Suppressor macrophage (primary cell): ENCODE results near the gene CXorf66.
"Not testable (repeated sequence)": the region's sequence is repeated elsewhere in the genome, so short reads cannot be mapped to it uniquely, and the experiment has no call there.

Experiments used
- DNase-seq, 4 experiments: peaks; one replicate each; pipeline ENCODE4 v3.0.0-alpha.2; 2020 to 2022
- total RNA-seq, 17 experiments: gene quantifications; one replicate each; lab custom pipeline; 2026; ENCODE audit warnings: mixed read lengths in 6 of 17, inconsistent platforms in 3 of 17; lab: John Stamatoyannopoulos, UW

CXorf66 gene
- total RNA-seq, result 0 to 0.22 (median 0) reads per million in 17 experiments

GRCh38 chrX:139965421-139965820, at the start of gene CXorf66:
Gene CXorf66 (minus strand): TSS chrX:139965521. CDS start chrX:139965496, 25 bp downstream.
- no peak for DNase-seq

DNA sequence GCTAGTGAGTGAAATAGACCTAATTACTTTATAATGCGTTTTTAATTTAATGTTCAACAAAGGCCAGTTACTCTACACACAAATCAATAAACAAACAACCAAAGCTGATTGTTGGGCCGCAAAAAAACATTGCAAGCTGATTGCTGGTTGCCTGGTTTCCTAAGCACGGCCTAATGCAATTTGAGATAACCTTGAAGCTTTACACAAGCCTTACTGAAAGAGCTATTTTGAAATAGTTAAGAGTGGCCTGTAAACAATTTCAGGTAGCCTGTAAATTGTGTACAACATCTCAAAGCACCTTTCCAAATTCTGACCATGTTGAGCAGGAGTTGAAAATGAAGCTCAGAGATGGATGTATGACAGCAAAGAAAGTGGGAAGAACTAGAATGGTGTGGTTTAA, 17.5 kb upstream of the CXorf66 start:
- DNase-seq, result no peak

- DNase-seq, result no peak
Observed at GRCh38 chrX:139974471-139974870, 9.2 kb upstream of the CXorf66 start.

DNA sequence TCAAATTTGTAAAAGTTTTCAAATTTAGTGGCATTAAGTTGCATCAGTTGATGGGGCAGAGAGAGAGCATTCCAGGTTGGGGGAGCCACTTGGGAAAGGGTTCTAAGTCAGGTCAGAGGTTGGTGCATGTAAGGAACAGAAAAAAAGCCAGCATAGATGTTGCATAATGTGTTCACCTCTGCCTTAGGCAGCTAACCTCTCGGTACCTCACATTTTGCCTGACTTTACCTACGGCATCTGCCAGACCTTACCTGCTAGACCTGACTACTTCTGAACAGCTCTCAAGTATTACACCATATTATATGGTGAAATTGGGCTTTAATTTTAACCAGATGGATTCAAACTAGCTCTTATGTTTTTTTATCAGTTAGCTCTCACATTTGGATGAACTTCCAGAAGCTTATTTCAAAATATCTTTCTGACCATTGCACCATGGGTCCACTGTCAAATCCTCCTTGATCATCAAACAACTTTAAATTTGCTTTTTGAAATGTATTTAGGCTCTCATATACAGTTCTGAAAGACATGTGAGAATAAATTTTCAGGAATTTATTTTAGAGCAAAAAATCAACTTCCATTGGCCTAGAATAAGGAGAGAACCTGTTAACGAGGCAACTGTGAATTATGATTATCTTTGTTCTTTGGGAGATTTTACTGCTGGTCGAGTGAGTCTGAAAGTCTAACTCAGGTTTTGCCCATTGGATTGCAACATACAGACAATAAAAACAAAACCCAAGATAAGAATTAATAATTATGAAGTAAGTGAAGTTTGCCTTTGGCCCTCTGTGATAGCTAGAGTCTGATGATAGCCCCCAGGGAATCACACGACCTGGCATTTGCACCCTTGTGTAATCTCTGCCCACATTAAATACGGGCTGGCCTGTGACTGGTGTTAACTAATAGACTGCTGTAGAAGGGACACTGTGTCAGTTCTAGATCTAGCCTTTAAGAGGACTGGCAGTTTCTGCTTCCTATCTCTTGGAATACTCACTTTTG, 7.6 kb upstream of the CXorf66 start:
- peak in 1 of 4 experiments; percentile 2 for DNase-seq

DNA sequence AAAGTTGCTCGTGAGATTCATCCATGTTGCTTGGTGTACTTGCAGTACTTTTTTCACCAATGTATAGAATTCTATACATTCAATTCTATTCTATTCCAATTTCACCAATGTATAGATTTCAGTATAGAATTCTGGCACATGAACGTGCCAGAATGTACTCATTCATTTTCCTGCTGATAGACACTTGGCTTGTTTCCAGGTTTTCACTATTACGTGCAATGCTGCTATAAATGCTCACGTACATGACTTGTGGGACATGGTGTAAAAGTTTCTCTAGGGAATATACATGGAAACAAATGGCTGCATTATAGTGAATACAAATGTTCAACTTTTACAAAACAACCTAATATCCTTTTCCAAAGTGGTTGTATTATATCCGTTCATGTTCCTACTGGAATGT, 6.8 kb upstream of the CXorf66 start:
- no peak for DNase-seq

DNA sequence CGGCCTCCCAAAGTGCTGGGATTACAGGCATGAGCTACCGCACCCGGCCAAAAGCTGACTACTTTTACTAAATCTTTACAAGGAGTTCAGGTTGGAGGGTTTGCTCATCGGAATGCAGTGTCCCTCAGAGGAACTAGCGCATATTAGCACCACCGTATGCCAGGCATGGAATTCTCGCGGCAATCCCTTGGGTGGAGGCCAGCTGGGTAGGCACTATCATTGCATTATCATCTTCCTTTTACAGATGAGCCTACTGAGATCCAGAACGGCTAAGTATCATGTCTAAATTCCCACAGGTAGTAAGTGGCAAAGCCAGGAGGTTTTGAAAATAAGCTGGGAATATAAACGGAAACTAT, 6.1 kb upstream of the CXorf66 start:
- DNase-seq, result no peak

DNA sequence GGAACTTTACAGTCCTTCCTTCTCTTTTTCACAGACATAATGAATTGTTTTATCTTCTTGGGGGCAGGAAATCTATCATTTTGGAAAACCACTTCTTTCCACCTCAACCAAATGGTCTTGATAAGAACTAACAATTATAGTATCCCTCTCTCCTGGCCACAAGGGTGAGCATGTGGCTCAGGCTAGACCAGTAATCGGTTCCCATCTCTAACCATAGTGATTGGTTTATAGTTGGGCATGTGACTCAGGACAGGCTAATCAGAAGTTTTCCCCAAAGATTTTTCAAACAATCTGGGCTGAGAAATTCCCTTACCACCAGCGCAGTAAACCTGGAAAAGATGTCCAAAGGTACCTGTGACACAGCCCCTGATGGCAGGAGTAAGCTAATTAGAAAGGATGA, 4.0 kb upstream of the CXorf66 start:
- no peak for DNase-seq

DNA sequence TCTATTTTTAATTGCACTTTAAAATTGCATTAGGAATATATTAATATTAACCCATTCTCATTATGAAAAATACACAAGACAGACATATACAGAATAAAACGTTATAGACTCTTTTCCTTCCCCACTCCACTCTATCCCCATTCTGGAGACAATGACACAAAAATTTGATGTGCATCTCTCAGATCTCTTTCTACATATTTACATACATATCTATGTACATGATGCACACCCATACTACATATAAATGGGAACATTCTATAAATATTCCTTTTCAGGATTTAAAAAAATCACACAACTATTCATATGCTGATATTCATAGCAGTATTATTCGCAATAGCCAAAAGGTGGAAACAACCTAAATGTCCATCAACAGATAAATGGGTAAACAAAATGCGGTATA, 2.4 kb upstream of the CXorf66 start:
- DNase-seq, result no peak

DNA sequence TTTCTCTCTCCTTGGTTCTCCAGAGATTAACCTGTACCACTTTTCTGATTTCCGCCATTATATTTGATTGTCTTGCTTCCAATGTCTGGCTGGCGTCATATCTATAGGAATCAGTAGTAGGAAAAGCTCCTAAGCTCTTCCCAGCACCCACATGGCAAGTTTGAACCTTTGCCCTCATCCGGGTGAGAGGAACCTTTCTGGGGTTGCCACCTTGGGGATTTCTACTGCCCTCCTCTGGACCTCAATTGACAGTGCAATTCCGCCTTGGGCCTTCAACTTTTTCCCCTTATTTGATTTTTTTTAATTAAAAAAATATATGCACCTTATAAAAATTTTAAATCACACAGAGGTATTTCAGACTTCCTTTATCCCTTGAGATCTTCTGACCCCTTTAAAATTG, 2.0 kb upstream of the CXorf66 start:
- DNase-seq, result peak in 2 of 4 experiments; percentile 5 to 8

GRCh38 chrX:139966159-139966558, 838 bp upstream of the CXorf66 start:
- not testable (repeated sequence) for DNase-seq

DNA sequence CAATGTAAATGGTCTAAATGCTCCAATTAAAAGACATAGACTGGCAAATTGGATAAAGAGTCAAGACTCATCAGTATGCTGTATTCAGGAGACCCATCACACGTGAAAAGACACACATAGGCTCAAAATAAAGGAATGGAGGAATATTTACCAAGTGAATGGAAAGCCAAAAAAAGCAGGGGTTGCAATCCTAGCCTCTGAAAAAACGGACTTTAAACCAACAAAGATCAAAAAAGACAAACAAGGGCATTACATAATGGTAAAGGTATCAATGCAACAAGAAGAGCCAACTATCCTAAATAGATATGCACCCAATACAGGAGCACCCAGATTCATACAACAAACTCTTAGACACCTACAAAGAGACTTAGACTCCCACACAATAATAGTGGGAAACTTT, 4.2 kb downstream of the CXorf66 start:
- DNase-seq, result not testable (repeated sequence)

DNA sequence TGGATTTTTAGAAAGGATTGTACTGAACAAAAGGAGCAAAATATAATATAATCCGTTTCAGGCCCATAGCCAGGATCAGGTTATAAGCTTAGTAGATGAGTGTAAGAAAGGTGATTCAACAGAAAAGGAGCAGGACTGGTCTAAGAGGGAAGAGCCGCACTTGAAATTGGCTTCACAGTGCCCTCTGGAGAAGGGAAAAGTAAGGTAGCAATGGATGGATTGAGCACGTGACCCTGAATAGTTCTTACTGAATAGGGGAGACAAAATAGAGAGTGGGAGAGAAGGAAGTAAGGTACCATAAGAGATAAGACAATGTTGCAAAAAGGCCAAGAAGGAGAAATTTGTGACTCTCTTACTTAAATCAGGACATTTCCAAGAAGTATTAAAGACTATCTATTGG, 15.6 kb downstream of the CXorf66 start:
- DNase-seq, result no peak

DNA sequence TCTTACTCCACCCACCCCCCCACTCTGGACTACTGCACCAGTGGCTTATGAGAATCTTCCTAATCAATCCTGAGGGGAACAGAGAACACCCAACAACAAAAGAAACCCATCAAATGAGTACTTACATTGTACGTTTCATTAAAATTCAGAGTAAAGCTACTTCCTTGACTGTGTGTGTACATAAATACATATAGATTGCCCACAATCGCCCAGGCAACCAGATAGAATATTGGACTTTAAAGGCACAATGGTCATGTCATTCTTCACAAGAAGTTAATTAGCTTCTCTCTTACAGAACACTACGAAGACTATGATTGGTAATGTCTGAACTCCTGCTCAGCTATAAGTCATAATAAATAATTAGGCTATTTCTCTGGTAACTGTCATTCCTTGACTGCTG, 20.2 kb downstream of the CXorf66 start:
- DNase-seq, result no peak

DNA sequence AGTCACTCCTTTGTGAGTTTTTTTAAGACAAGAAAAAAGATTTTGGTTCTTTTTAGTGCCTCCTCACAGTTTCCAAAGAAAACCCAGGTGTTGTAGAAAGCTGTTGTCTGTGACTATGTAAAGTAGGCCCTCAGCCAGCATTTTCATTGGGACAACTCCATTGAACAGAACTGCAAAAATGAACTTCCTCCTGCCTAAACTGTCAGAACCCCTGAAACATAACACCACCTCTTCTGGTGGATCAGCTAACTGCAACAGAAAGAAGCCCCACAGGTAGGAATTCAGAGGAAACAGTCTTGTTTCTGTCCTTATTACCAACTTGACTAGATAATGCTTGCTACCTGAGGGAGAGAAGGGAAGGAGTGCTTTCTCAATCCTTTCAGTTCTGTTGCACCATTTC, 29.1 kb downstream of the CXorf66 start:
- DNase-seq, result no peak

- DNase-seq, result no peak
Observed at GRCh38 chrX:139933904-139934303, 31.4 kb downstream of the CXorf66 start.

DNA sequence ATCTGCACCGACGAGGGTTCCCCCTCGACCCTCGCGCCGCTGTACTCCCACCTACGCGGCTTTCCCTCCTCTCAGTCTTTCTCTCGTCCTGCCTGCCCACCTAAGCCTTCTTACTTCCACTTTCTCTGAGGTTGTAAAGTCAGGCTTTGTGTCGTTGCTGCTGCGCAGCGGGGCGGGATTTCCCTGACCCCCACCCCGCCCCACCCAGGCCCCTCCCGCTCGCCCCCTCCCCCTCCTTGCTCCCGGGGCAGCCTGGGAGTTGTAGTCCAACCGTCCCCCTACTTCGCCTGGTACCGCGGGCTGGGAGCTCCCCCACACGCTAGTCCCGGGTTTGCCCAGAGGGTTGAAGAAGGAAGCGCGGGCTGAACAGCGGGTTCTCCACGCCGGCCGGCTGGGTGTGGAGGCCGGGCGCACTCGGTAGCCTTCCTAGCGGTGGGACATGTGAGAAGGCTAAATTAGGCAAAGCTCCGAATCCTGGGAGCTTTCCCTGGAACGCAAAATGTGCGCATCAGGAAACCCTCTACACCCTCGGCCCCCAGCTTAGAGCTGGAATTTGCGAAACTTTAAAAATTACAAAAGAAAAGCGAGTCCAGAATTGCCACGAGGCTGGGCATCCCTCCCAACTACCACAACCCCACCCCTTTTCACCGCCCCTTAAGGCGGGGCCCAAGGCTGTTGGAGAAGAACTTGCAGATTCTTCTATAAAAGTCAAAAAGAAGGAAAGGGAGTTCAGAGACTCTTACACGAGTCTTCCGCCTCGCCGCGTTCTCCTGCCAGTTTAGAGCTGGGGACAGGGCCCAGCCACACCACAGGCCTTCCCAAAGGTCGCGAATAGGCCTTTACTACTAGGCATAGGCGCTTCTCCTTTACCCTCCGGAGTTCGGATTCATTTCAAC, 32.2 kb downstream of the CXorf66 start, which contains the start of gene ATP11C:
TSS of gene ATP11C (minus strand) at position 153 of the 896 bp plus-strand sequence. CDS start 1,011 bp downstream, outside the sequence.
- DNase-seq, result peak; percentile 77 to 91 (median 88)

DNA sequence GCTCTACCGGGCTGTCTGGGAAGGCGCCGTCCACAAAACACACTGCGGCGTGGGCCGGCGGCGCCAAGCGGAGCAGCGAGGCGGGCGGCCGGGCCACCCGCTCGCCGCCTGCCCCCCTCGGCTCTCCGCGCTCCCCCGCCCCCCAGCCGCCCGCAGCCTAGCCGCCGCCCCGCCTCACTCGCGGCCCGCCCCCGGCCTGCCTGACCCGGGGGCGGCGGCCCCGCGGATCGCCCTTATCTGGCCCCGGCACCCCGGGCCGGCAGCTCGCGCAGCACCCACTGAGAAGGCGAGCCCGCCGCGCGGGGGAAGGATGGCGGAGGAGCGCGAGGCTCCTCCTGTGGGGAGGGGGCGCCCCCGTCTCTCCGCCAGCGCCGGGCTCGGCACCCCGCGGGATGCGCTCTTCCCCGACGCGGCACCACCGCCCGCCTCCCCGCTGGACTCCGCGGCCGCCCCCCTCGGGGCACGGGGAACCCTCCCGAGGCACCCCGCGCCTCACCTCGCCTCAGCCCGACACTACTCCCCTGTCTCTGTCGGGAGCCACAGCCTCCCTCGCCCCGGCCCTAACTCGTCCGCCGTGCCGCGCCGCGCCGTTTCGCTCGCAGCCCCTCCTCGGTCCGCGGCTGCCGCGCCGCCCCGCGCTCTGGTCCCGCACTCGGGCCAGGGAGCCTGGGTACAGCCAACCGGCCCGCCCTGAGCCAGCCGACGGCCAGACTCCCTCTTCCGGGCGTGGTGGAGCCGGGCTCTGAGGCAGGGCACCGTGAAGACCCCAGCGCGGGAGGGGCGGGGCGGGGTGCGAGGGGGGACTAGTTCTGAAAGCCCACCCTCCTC, 33.0 kb downstream of the CXorf66 start:
- DNase-seq, result peak; percentile 32 to 68 (median 54)

- no peak for DNase-seq
Observed at GRCh38 chrX:139931646-139932072, 33.7 kb downstream of the CXorf66 start.

DNA sequence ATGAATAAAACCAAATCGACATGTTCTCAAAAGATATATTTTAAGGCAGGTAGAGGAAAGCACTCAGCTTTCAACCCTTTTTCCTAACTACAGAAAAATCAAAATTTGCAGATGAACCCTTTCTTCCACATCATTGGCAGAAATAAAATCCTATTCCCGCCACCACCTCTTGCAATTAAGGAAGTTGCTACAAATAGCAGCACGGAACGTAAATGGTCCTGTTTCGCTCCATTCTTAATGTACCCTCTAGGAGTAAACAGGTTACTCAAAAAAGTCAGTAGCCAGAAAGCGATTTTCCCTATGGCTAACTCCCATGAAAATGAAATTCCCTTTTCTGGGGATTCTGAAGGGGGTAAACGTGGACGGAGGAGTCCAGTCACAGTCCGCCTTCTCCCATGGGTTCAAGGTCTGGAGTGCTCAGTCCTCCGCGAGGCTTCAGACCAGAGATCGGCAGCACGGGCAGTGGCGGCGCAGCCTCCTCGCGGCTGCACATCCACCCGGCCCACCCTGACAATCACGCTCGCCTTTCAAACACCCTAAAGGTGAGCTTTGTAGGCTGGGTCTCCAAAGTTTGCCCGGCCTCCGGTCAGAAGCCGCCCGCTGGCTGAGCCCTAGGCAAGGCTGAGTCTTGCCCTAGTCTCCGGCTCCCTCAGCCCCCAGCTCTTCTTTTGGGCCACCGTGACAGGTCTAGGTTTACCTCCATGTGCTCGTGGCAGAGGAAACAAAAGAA, 34.2 kb downstream of the CXorf66 start:
- DNase-seq, result peak in 3 of 4 experiments; percentile 22 to 27 (median 24)

DNA sequence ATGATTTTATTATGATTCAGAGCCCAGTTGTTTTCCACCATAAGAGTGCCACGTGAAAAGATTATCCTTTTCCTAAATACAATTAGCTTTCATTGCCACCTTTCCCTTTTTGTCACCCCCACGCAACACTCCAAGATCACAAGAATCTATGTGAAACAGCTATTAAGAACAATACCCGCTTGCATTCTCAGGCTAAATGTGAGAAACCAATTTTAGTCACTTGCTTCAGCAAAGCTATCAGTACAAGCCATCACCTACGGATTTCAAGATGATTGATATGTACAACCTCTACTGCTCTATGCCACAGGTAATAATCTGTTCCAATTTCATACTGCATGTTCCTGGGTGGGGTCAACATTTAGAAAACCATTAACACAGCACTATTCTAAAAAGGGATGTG, 34.9 kb downstream of the CXorf66 start:
- no peak for DNase-seq

DNA sequence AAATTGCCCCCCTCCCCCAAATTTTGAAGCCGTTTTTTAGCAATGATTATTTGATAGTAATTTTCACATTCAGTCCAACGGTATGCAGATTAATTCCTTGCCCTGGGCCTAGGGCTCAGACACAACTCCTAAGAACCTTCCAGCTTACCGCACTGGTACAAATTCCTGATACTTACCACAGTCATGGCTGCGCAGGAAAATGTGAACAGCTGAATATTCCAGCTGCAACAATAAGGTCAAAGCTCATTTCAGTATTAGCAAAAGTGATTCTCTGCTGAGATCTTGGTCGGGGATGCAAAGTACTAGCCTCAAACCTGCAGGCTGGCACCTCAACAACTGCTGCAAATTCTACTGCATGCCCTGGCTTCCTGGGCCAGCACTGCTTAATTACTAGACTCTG, 35.4 kb downstream of the CXorf66 start:
- DNase-seq, result no peak
